Naive B cell (primary cell): Measurements from ENCODE around the gene NFIA. TPM values are rescaled to one million over a fixed set of nuclear protein-coding genes. Genes with fewer than 3 reads are reported as not detected.

Experiments used
- ATAC-seq, 2 donors: fragments of 150-1000 bp; cut with Tn5 transposase; 2 replicates each; pipeline ENCODE4 v1.10.0; 2021; ENCODE audit warnings: low read depth in 2 of 2, mild to moderate bottlenecking in 2 of 2, moderate library complexity in 2 of 2
- DNase-seq: peaks from one replicate; pipeline ENCODE4 v3.0.0; 2022
- H3K27ac Mint-ChIP-seq, 6 donors: one replicate each; pipeline ENCODE4 v1.8.0; 2020 to 2022; ENCODE audit warnings: mild to moderate bottlenecking in 6 of 6, mixed read lengths in 6 of 6, moderate library complexity in 5 of 6, inconsistent platforms in 2 of 6
- H3K27me3 Mint-ChIP-seq, 3 donors: one replicate each; pipeline ENCODE4 v1.8.0; 2021 to 2022; ENCODE audit warnings: mixed read lengths in 3 of 3, mild to moderate bottlenecking in 1 of 3
- H3K36me3 Mint-ChIP-seq, 2 donors: one replicate each; pipeline ENCODE4 v1.8.0; 2020 to 2022; ENCODE audit warnings: mixed read lengths in 2 of 2, inconsistent platforms in 1 of 2, mild to moderate bottlenecking in 1 of 2
- H3K4me1 Mint-ChIP-seq, 3 donors: one replicate each; pipeline ENCODE4 v1.8.0; 2020 to 2022; ENCODE audit warnings: mixed read lengths in 3 of 3, inconsistent platforms in 1 of 3, mild to moderate bottlenecking in 1 of 3, moderate library complexity in 1 of 3
- H3K4me3 Mint-ChIP-seq, 8 donors: one replicate each; pipeline ENCODE4 v1.8.0; 2020 to 2022; ENCODE audit warnings: mild to moderate bottlenecking in 8 of 8, mixed read lengths in 8 of 8, moderate library complexity in 8 of 8, inconsistent platforms in 2 of 8
- H3K9me3 Mint-ChIP-seq, 7 donors: one replicate each; pipeline ENCODE4 v1.8.0; 2020 to 2022; ENCODE audit warnings: mixed read lengths in 7 of 7, mild to moderate bottlenecking in 5 of 7, inconsistent platforms in 2 of 7, moderate library complexity in 1 of 7
- polyA plus RNA-seq, 6 donors: library from polyadenylated mRNA; unstranded; fragments of 300-500 nt; fragmentation: Illumina TruSeq; gene quantifications; one replicate each; pipeline ENCODE4 v1.2.3, GENCODE V29; 2021; ENCODE audit warnings: low read depth in 6 of 6

NFIA gene
- polyA plus RNA-seq, 6 donors from 2014 or later, result 0.77 to 5.7 (median 1.4) TPM

DNA sequence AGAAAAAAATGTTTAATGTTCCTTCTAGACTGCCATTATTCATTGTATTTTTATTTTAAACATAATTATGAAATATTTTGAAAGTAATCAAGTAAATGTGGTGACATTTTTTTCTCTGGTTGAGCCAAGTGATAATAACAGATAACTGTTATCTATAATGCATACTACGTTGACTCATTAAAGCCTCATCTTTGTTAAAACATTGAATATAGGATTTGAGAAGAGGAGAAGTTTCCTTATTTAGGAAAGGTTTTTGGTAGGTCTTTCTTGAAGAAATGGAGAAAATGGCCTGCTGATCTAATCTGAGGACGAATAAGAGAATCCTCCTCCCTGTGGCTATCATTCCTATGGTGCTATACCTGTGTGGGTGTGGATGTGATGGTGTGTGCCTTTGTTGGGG lies 89.0 kb downstream of the NFIA start:
- H3K4me3 Mint-ChIP-seq, result no peak overlapping the region
- DNase-seq (no peak), ATAC-seq (no peak)
- peaks cover 0 to 14% (median 7%) of the 10 kb centered on the region in 3 donors for H3K27me3 Mint-ChIP-seq
- H3K36me3 Mint-ChIP-seq, result no peaks in the 10 kb centered on the region
- H3K4me1 Mint-ChIP-seq, result no peaks in the 10 kb centered on the region
- H3K27ac Mint-ChIP-seq, result no peak overlapping the region
- H3K9me3 Mint-ChIP-seq, result peaks cover 0 to 2% (median 0%) of the 10 kb centered on the region in 7 donors

GRCh38 chr1:61171974-61172373 lies 89.6 kb downstream of the NFIA start:
- Mint-ChIP-seq H3K27ac (no peak overlapping the region), H3K9me3 (peaks cover 0 to 2% (median 0%) of the 10 kb centered on the region in 7 donors), H3K4me1 (no peaks in the 10 kb centered on the region), H3K4me3 (no peak overlapping the region), H3K27me3 (peaks cover 0 to 14% (median 7%) of the 10 kb centered on the region in 3 donors), H3K36me3 (no peaks in the 10 kb centered on the region)
- DNase-seq (no peak), ATAC-seq (no peak)

DNA sequence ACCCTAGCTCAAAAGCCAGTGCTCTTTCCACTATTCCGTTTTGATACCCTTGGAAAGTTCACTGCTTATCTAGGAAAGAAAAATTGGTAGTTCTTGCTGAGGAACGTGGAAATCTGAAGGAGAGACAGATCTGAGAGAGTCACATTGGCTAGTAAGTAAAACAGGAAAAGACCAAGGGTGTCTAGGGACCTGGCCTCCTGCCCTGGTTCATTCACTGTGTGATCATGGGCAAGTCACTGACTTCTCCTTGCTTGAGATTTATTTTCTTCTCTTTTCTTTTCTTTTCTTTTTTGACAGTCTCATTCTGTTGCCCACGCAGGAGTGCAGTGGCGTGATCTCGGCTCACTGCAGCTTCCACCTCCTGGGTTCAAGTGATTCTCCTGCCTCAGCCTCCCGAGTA lies 90.8 kb downstream of the NFIA start:
- no peak overlapping the region for H3K4me3 Mint-ChIP-seq
- no peak for DNase-seq
- H3K4me1 Mint-ChIP-seq, result no peaks in the 10 kb centered on the region
- H3K9me3 Mint-ChIP-seq, result peaks cover 0 to 2% (median 0%) of the 10 kb centered on the region in 7 donors
- no peak overlapping the region for H3K27ac Mint-ChIP-seq
- no peaks in the 10 kb centered on the region for H3K36me3 Mint-ChIP-seq
- ATAC-seq, result no peak
- peaks cover 5 to 22% (median 7%) of the 10 kb centered on the region in 3 donors for H3K27me3 Mint-ChIP-seq

DNA sequence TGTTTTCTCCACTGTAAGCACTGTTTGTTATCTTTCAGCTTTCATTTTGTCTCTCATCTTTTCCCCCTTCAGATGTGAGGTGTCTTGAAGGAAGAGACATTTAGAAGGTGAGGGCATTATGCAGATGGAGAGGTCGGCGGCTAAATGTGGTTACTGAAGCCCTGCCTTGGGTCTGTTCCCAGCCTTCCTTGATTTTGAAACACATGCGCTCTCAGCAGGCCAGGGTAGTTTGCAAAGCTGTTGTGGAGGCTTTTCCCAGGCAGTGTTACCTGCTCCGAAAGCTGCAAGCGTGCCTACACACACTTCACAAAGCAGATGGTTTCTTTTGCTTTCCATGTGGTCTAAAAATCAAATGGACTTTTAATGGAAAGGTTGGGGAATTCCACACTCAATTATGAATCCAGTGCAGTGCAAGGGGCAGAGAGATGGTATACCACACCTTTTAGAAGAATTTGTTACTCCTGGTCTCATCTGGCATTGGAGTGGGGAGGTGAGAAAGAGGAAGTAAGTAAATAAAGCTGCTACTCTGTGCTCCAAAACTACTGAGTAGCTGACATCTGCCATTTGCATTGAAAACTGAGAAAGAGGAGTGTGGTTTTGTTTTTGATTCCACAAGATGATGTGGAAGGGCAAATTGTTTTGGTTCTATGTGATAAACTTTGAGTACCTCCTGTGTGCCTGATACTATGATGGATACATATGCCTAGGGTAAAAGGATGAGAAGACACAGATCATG lies 91.9 kb downstream of the NFIA start:
- no peak overlapping the region for H3K27ac Mint-ChIP-seq

GRCh38 chr1:61175976-61176375 lies 93.6 kb downstream of the NFIA start:
- Mint-ChIP-seq H3K27me3 (peaks cover 5 to 22% (median 7%) of the 10 kb centered on the region in 3 donors), H3K4me3 (no peak overlapping the region), H3K27ac (no peak overlapping the region), H3K36me3 (no peaks in the 10 kb centered on the region), H3K4me1 (no peaks in the 10 kb centered on the region), H3K9me3 (peaks cover 0 to 2% (median 0%) of the 10 kb centered on the region in 7 donors)
- ATAC-seq (no peak), DNase-seq (no peak)

More for the DNA sequence above, 91.9 kb downstream of the NFIA start:
- H3K4me1 Mint-ChIP-seq, result no peaks in the 10 kb centered on the region
- no peak for ATAC-seq
- peaks cover 0 to 2% (median 0%) of the 10 kb centered on the region in 7 donors for H3K9me3 Mint-ChIP-seq
- H3K27me3 Mint-ChIP-seq, result peaks cover 5 to 22% (median 7%) of the 10 kb centered on the region in 3 donors
- no peak for DNase-seq
- H3K36me3 Mint-ChIP-seq, result no peaks in the 10 kb centered on the region
- H3K4me3 Mint-ChIP-seq, result no peak overlapping the region

GRCh38 chr1:61181067-61182038 lies 99.0 kb downstream of the NFIA start:
- Mint-ChIP-seq H3K27me3 (peaks cover 0 to 8% (median 5%) of the 10 kb centered on the region in 3 donors), H3K27ac (no peak overlapping the region), H3K4me3 (no peak overlapping the region), H3K36me3 (no peaks in the 10 kb centered on the region), H3K9me3 (no peaks in the 10 kb centered on the region), H3K4me1 (peaks cover 0 to 5% (median 0%) of the 10 kb centered on the region in 3 donors)
- ATAC-seq, result no peak
- DNase-seq, result no peak

DNA sequence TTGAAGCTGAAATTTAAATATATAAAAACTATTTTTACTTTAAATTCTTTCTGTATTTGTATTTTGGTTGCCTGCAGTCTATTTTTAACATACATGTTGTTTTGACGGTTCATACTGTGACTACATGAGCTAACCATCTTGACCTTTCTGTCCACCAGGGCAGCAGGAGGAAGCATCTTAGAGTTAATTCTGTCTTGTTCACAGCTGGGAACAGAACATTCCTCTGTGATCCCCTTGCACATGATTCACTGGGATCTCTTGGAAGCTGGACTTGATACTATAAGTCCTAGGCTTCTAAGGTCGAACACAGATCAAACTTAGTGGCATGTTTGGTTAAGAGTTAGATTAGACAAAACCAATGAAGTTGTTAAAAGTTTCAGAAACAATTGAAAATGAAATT lies 99.7 kb downstream of the NFIA start:
- Mint-ChIP-seq H3K27me3 (peaks cover 0 to 9% (median 5%) of the 10 kb centered on the region in 3 donors), H3K27ac (no peak overlapping the region), H3K36me3 (no peaks in the 10 kb centered on the region), H3K9me3 (no peaks in the 10 kb centered on the region), H3K4me1 (peaks cover 0 to 5% (median 0%) of the 10 kb centered on the region in 3 donors), H3K4me3 (no peak overlapping the region)
- no peak for DNase-seq
- ATAC-seq, result no peak

DNA sequence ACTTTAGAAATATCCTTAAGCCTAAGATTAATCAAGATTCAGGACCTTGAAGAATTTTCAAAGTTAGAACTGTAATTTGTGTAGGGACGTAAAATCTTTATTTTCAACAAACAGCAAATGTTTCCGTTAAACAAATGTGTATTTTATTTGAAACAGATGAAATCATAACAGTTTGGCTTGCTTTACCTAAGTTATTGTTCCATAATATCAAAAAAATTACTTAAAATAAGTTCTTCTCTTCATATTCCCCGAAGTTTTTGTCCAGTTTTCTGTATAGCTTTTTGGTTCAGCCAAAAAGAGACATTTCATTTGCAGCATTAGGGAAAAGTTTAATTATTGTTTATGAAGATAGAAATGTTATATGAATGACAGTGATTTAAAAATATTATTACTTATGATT lies 100.1 kb downstream of the NFIA start:
- Mint-ChIP-seq H3K27me3 (peaks cover 0 to 8% (median 5%) of the 10 kb centered on the region in 3 donors), H3K27ac (no peak overlapping the region), H3K9me3 (no peaks in the 10 kb centered on the region), H3K4me1 (peaks cover 0 to 5% (median 0%) of the 10 kb centered on the region in 3 donors), H3K4me3 (no peak overlapping the region), H3K36me3 (no peaks in the 10 kb centered on the region)
- no peak for ATAC-seq
- no peak for DNase-seq

- Mint-ChIP-seq H3K27ac (no peak overlapping the region), H3K9me3 (no peaks in the 10 kb centered on the region), H3K27me3 (peaks cover under 1 to 4% (median 2%) of the 10 kb centered on the region in 3 donors), H3K4me3 (no peak overlapping the region), H3K4me1 (peaks cover 0 to 5% (median 0%) of the 10 kb centered on the region in 3 donors), H3K36me3 (no peaks in the 10 kb centered on the region)
- no peak for DNase-seq
- ATAC-seq, result no peak
Observed at GRCh38 chr1:61183471-61184039, 101.2 kb downstream of the NFIA start.

GRCh38 chr1:61184040-61184713 lies 101.8 kb downstream of the NFIA start:
- Mint-ChIP-seq H3K9me3 (no peaks in the 10 kb centered on the region), H3K4me1 (peaks cover 0 to 5% (median 0%) of the 10 kb centered on the region in 3 donors), H3K27me3 (peaks cover 4 to 7% (median 5%) of the 10 kb centered on the region in 3 donors), H3K36me3 (no peaks in the 10 kb centered on the region), H3K4me3 (no peak overlapping the region), H3K27ac (no peak overlapping the region)
- ATAC-seq (no peak), DNase-seq (no peak)

GRCh38 chr1:61184714-61185106 lies 102.3 kb downstream of the NFIA start:
- Mint-ChIP-seq H3K27ac (no peak overlapping the region), H3K36me3 (no peaks in the 10 kb centered on the region), H3K4me1 (peaks cover 0 to 5% (median 0%) of the 10 kb centered on the region in 3 donors), H3K4me3 (no peak overlapping the region), H3K9me3 (no peaks in the 10 kb centered on the region), H3K27me3 (peaks cover 4 to 7% (median 5%) of the 10 kb centered on the region in 3 donors)
- DNase-seq, result no peak
- no peak for ATAC-seq

- Mint-ChIP-seq H3K4me3 (no peak overlapping the region), H3K27me3 (peaks cover 4 to 7% (median 5%) of the 10 kb centered on the region in 3 donors), H3K36me3 (no peaks in the 10 kb centered on the region), H3K4me1 (peaks cover 0 to 5% (median 0%) of the 10 kb centered on the region in 3 donors), H3K27ac (no peak overlapping the region), H3K9me3 (no peaks in the 10 kb centered on the region)
- ATAC-seq, result no peak
- no peak for DNase-seq
Observed at GRCh38 chr1:61186753-61187152, 104.4 kb downstream of the NFIA start.
